Lower leg skin (tissue), 3 donors: ENCODE data around the gene STRBP.

ENCODE experiments used
- CTCF ChIP-seq, 3 donors: fragments of 450-650 bp; IDR thresholded peaks; one replicate each; pipeline ENCODE4 v1.5.1; 2016; ENCODE audit warnings: antibody characterized with exemption in 3 of 3, mild to moderate bottlenecking in 3 of 3, moderate library complexity in 2 of 3
- POLR2A ChIP-seq, 2 donors: fragments of 450-650 bp; IDR thresholded peaks; one replicate each; pipeline ENCODE4 v1.6.1; 2016 to 2017; ENCODE audit warnings: antibody characterized with exemption in 2 of 2, mild to moderate bottlenecking in 1 of 2, moderate library complexity in 1 of 2

GRCh38 chr9:123269281-123269680 is 895 bp upstream of the STRBP start:
- TF ChIP-seq CTCF (IDR thresholded peaks at IDR 0.05) (no peak), POLR2A (IDR thresholded peaks at IDR 0.05) (no peak)
